Body of pancreas (tissue), 4 donors: ENCODE measurements around the gene CTLA4. TPM values are rescaled to one million over a fixed set of nuclear protein-coding genes. Genes with fewer than 3 reads are reported as not detected.

Experiments
- ATAC-seq: fragments of 150-250 bp; one replicate; pipeline ENCODE4 v1.9.1; 2016
- DNase-seq, 4 donors: peaks; one replicate each; pipeline ENCODE4 v3.0.0-alpha.2; 2019
- H3K27ac ChIP-seq, 4 donors: fragments of 200-600 bp; sonication (generic); 1 replicate in 3 of 4; 2 replicates in 1 of 4; pipeline versions ENCODE4 v1.5.1 to v1.6.1; 2016 to 2019; ENCODE audit warnings: mild to moderate bottlenecking in 1 of 4, mixed read lengths in 1 of 4, moderate library complexity in 1 of 4
- H3K27me3 ChIP-seq, 2 donors: fragments of 200-600 bp; sonication (generic); one replicate each; pipeline ENCODE4 v1.6.0; 2016; ENCODE audit warnings: mild to moderate bottlenecking in 1 of 2
- H3K36me3 ChIP-seq, 2 donors: fragments of 200-600 bp; sonication (generic); replicated peaks in 1 of 2; 2 replicates each; pipeline ENCODE4 v1.5.1; 2016; ENCODE audit warnings: low read depth in 2 of 2; ENCODE audit not compliant: insufficient read depth in 1 of 2
- H3K4me1 ChIP-seq: fragments of 200-600 bp; sonication (generic); one replicate; pipeline ENCODE4 v1.6.0; 2016
- H3K4me3 ChIP-seq, 2 donors: fragments of 200-600 bp; sonication (generic); 1 replicate in 1 of 2; 2 replicates in 1 of 2; pipeline ENCODE4 v1.5.1; 2016 to 2019
- H3K9me3 ChIP-seq, 3 donors: fragments of 200-600 bp; sonication (generic); 1 replicate in 2 of 3; 2 replicates in 1 of 3; pipeline ENCODE4 v1.5.1; 2016
- CTCF ChIP-seq, 7 experiments: fragments of 450-650 bp in 4 of 7; fragments of 200-600 bp in 3 of 7; sonication (generic) in 3 of 7; IDR thresholded peaks; one replicate each; pipeline ENCODE4 v1.5.1; 2016 to 2019; ENCODE audit warnings: antibody characterized with exemption in 7 of 7
- POLR2A ChIP-seq, 3 donors: fragments of 450-650 bp; IDR thresholded peaks; one replicate each; pipeline ENCODE4 v1.6.1; 2016; ENCODE audit warnings: antibody characterized with exemption in 3 of 3, mild to moderate bottlenecking in 2 of 3
- WGBS, 2 donors: methylation state at CpG; one replicate each; pipeline ENCODE4 v1.1.5; 2017; 5-methylcytosine and 5-hydroxymethylcytosine counted together
- intact Hi-C: fragments of 100-400 bp; cut with DNase I; formaldehyde crosslinking; loops from one replicate; pipeline ENCODE4 v1.15.1; 2023
- total RNA-seq, 2 donors: library from RNA; depleted of rRNA; stranded (reverse); fragments of >200 nt; gene quantifications; one replicate each; pipeline ENCODE4 v1.1.0, GENCODE V29; 2016

Gene CTLA4
- total RNA-seq, 2 donors from 2014 or later = not detected

- H3K27ac ChIP-seq = no peak overlapping the region
- intact Hi-C loops = no loop called here
- no peaks in the 10 kb centered on the region for H3K36me3 ChIP-seq
- DNase-seq (no peak), ATAC-seq (no peak)
- no peaks in the 10 kb centered on the region for H3K4me1 ChIP-seq
- TF ChIP-seq CTCF (IDR thresholded peaks at IDR 0.05) (no peak), POLR2A (IDR thresholded peaks at IDR 0.05) (no peak)
- 86 to 91% methylated on average over 6 of the region's 6 CpGs for WGBS, 2 donors
- H3K27me3 ChIP-seq = no peaks in the 10 kb centered on the region
- H3K4me3 ChIP-seq = no peak overlapping the region
- no peaks in the 10 kb centered on the region for H3K9me3 ChIP-seq
These were observed 45.3 kb upstream of the CTLA4 start for GRCh38 chr2:203822240-203822639.

- TF ChIP-seq POLR2A (IDR thresholded peaks at IDR 0.05) (no peak), CTCF (IDR thresholded peaks at IDR 0.05) (no peak)
- Histone ChIP-seq H3K4me3 (no peak overlapping the region), H3K36me3 (no peaks in the 10 kb centered on the region), H3K9me3 (no peaks in the 10 kb centered on the region), H3K27ac (no peak overlapping the region), H3K4me1 (no peaks in the 10 kb centered on the region), H3K27me3 (no peaks in the 10 kb centered on the region)
- ATAC-seq = no peak
- intact Hi-C loops = no loop called here
- DNase-seq = no peak
- WGBS, 2 donors = 80 to 86% methylated on average over 3 of the region's 3 CpGs
These were observed 44.4 kb upstream of the CTLA4 start for GRCh38 chr2:203823173-203823572.

- no peak for DNase-seq
- no peaks in the 10 kb centered on the region for H3K9me3 ChIP-seq
- TF ChIP-seq POLR2A (IDR thresholded peaks at IDR 0.05) = no peak
- no peak for TF ChIP-seq CTCF (IDR thresholded peaks at IDR 0.05)
- 65 to 72% methylated on average over 4 of the region's 4 CpGs for whole genome bisulfite sequencing, 2 donors
- H3K4me1 ChIP-seq = no peaks in the 10 kb centered on the region
- intact Hi-C loops = no loop called here
- no peak overlapping the region for H3K4me3 ChIP-seq
- no peaks in the 10 kb centered on the region for H3K27me3 ChIP-seq
- no peak overlapping the region for H3K27ac ChIP-seq
- H3K36me3 ChIP-seq = no peaks in the 10 kb centered on the region
- no peak for ATAC-seq
These were observed 43.5 kb upstream of the CTLA4 start for GRCh38 chr2:203824057-203824456.

GRCh38 chr2:203824603-203825002, 43.0 kb upstream of the CTLA4 start:
- H3K9me3 ChIP-seq = no peaks in the 10 kb centered on the region
- WGBS, 2 donors = 75 to 80% methylated on average over 3 of the region's 3 CpGs
- no peaks in the 10 kb centered on the region for H3K27me3 ChIP-seq
- H3K36me3 ChIP-seq = no peaks in the 10 kb centered on the region
- H3K27ac ChIP-seq = no peak overlapping the region
- DNase-seq (no peak), ATAC-seq (no peak)
- no peak overlapping the region for H3K4me3 ChIP-seq
- intact Hi-C loops = no loop called here
- TF ChIP-seq POLR2A (IDR thresholded peaks at IDR 0.05) (no peak), CTCF (IDR thresholded peaks at IDR 0.05) (no peak)
- no peaks in the 10 kb centered on the region for H3K4me1 ChIP-seq

- intact Hi-C loops = no loop called here
- H3K9me3 ChIP-seq = no peaks in the 10 kb centered on the region
- H3K27me3 ChIP-seq = no peaks in the 10 kb centered on the region
- ATAC-seq (no peak), DNase-seq (no peak)
- no peaks in the 10 kb centered on the region for H3K4me1 ChIP-seq
- no peak overlapping the region for H3K4me3 ChIP-seq
- 100% methylated on average over 1 of the region's 1 CpG for WGBS, 2 donors
- no peaks in the 10 kb centered on the region for H3K36me3 ChIP-seq
- no peak for TF ChIP-seq CTCF (IDR thresholded peaks at IDR 0.05)
- TF ChIP-seq POLR2A (IDR thresholded peaks at IDR 0.05) = no peak
- no peak overlapping the region for H3K27ac ChIP-seq
These were observed 40.9 kb upstream of the CTLA4 start for GRCh38 chr2:203826704-203827103.
